H9 (cell line): Measurements from ENCODE around the gene SLC25A42. TPM values are rescaled to one million over a fixed set of nuclear protein-coding genes. Genes with fewer than 3 reads are reported as not detected.

Experiments used
- DNase-seq: peaks from one replicate; pipeline ENCODE4 v3.0.0-alpha.2; 2017
- H2AFZ ChIP-seq: one replicate; pipeline ENCODE4 v1.6.1; 2013; ENCODE audit warnings: mild to moderate bottlenecking, low read length, control low read depth, moderate library complexity
- H2AK5ac ChIP-seq: 2 replicates; pipeline ENCODE4 v1.6.1; 2013; ENCODE audit warnings: low read length, control low read depth, mixed read lengths; ENCODE audit not compliant: insufficient read length
- H2BK120ac ChIP-seq: one replicate; pipeline ENCODE4 v1.6.1; 2013; ENCODE audit warnings: low read depth, mild to moderate bottlenecking, low read length, control low read depth, inconsistent platforms; ENCODE audit not compliant: poor library complexity, severe bottlenecking
- H2BK12ac ChIP-seq: 2 replicates; pipeline ENCODE4 v1.6.1; 2013; ENCODE audit warnings: low read length, control low read depth, mixed read lengths, low read depth; ENCODE audit not compliant: insufficient read length
- H2BK15ac ChIP-seq: 2 replicates; pipeline ENCODE4 v1.6.1; 2013; ENCODE audit warnings: low read depth, low read length, control low read depth
- H2BK20ac ChIP-seq: one replicate; pipeline ENCODE4 v1.6.1; 2013; ENCODE audit warnings: low read depth, mild to moderate bottlenecking, low read length, control low read depth, inconsistent platforms; ENCODE audit not compliant: poor library complexity, severe bottlenecking
- H2BK5ac ChIP-seq: 2 replicates; pipeline ENCODE4 v1.6.1; 2013; ENCODE audit warnings: low read length, control low read depth, mixed read lengths; ENCODE audit not compliant: insufficient read length
- H3K14ac ChIP-seq: 2 replicates; pipeline ENCODE4 v1.6.1; 2013; ENCODE audit warnings: low read length, control low read depth; ENCODE audit not compliant: insufficient read depth
- H3K18ac ChIP-seq: 2 replicates; pipeline ENCODE4 v1.6.1; 2013; ENCODE audit warnings: low read depth, mild to moderate bottlenecking, mixed read lengths, low read length, control low read depth; ENCODE audit not compliant: insufficient read length
- H3K23ac ChIP-seq: 2 replicates; pipeline ENCODE4 v1.6.1; 2013; ENCODE audit warnings: low read length, control low read depth, mixed read lengths, low read depth; ENCODE audit not compliant: insufficient read length
- H3K23me2 ChIP-seq: 2 replicates; pipeline ENCODE4 v1.6.1; 2013; ENCODE audit warnings: low read depth, mild to moderate bottlenecking, mixed read lengths, low read length, control low read depth; ENCODE audit not compliant: insufficient read length, poor library complexity, severe bottlenecking
- H3K27ac ChIP-seq: 2 replicates; pipeline ENCODE4 v1.5.1; 2013; ENCODE audit warnings: low read length, control low read depth, mixed read lengths, low read depth; ENCODE audit not compliant: insufficient read length
- H3K27me3 ChIP-seq: 2 replicates; pipeline ENCODE4 v1.6.1; 2013; ENCODE audit warnings: low read length, control low read depth, inconsistent platforms; ENCODE audit not compliant: insufficient read depth
- H3K4ac ChIP-seq: 2 replicates; pipeline ENCODE4 v1.6.1; 2013; ENCODE audit warnings: low read depth, mild to moderate bottlenecking, control low read depth, inconsistent platforms, low read length, moderate library complexity
- H3K4me1 ChIP-seq: 2 replicates; pipeline ENCODE4 v1.6.1; 2013; ENCODE audit warnings: low read length, control low read depth, inconsistent platforms; ENCODE audit not compliant: insufficient read depth
- H3K4me2 ChIP-seq: 2 replicates; pipeline ENCODE4 v1.6.1; 2013; ENCODE audit warnings: low read length, control low read depth, mixed read lengths; ENCODE audit not compliant: insufficient read length, insufficient read depth
- H3K56ac ChIP-seq: 2 replicates; pipeline ENCODE4 v1.6.1; 2013; ENCODE audit warnings: low read depth, mild to moderate bottlenecking, mixed read lengths, low read length, control low read depth; ENCODE audit not compliant: insufficient read length
- H3K79me1 ChIP-seq: 2 replicates; pipeline ENCODE4 v1.6.1; 2013; ENCODE audit warnings: low read depth, mild to moderate bottlenecking, moderate library complexity, low read length, control low read depth, inconsistent platforms; ENCODE audit not compliant: insufficient read depth, poor library complexity, severe bottlenecking
- H3K79me2 ChIP-seq: 2 replicates; pipeline ENCODE4 v1.6.1; 2013; ENCODE audit warnings: low read length, control low read depth, inconsistent platforms; ENCODE audit not compliant: insufficient read depth
- H3K9ac ChIP-seq: 2 replicates; pipeline ENCODE4 v1.6.1; 2013; ENCODE audit warnings: low read length, control low read depth, mixed read lengths; ENCODE audit not compliant: insufficient read length; ENCODE audit errors: extremely low read depth
- H3K9me3 ChIP-seq: one replicate; pipeline ENCODE4 v1.6.1; 2013; ENCODE audit warnings: low read depth, low read length, inconsistent platforms; ENCODE audit not compliant: control insufficient read depth
- H3T11ph ChIP-seq: one replicate; pipeline ENCODE4 v1.6.1; 2013; ENCODE audit warnings: mild to moderate bottlenecking, low read length, control low read depth, inconsistent platforms
- H4K20me1 ChIP-seq: one replicate; pipeline ENCODE4 v1.6.1; 2013; ENCODE audit not compliant: control insufficient read depth, insufficient read length, insufficient read depth
- H4K5ac ChIP-seq: 2 replicates; pipeline ENCODE4 v1.6.1; 2013; ENCODE audit warnings: low read depth, mild to moderate bottlenecking, mixed read lengths, low read length, control low read depth; ENCODE audit not compliant: insufficient read length
- H4K8ac ChIP-seq: replicated peaks from 2 replicates; pipeline ENCODE4 v1.6.1; 2013; ENCODE audit warnings: low read length, control low read depth, mixed read lengths, low read depth; ENCODE audit not compliant: insufficient read length
- H4K91ac ChIP-seq: 2 replicates; pipeline ENCODE4 v1.6.1; 2013; ENCODE audit warnings: low read depth, mild to moderate bottlenecking, moderate library complexity, mixed read lengths, low read length, control low read depth; ENCODE audit not compliant: insufficient read length
- H3K27ac Mint-ChIP-seq, 3 experiments: 2 replicates in 2 of 3; 3 replicates in 1 of 3; pipeline ENCODE4 v1.8.0; 2020 to 2021; ENCODE audit warnings: mixed read lengths in 3 of 3, mild to moderate bottlenecking in 1 of 3, moderate library complexity in 1 of 3
- H3K27me3 Mint-ChIP-seq: 2 replicates; pipeline ENCODE4 v1.8.0; 2021; ENCODE audit warnings: low read depth, mild to moderate bottlenecking, moderate library complexity, mixed read lengths
- H3K36me3 Mint-ChIP-seq, 3 experiments: 2 replicates in 2 of 3; 3 replicates in 1 of 3; pipeline ENCODE4 v1.8.0; 2020 to 2021; ENCODE audit warnings: low read depth in 3 of 3, mixed read lengths in 3 of 3; ENCODE audit not compliant: insufficient read depth in 1 of 3
- H3K4me1 Mint-ChIP-seq, 2 experiments: 2 replicates each; pipeline ENCODE4 v1.8.0; 2020; ENCODE audit warnings: mixed read lengths in 2 of 2
- H3K4me3 Mint-ChIP-seq, 2 experiments: 2 replicates in 1 of 2; 3 replicates in 1 of 2; pipeline ENCODE4 v1.8.0; 2020 to 2021; ENCODE audit warnings: mild to moderate bottlenecking in 2 of 2, mixed read lengths in 2 of 2, moderate library complexity in 1 of 2
- H3K9me3 Mint-ChIP-seq, 2 experiments: 2 replicates in 1 of 2; 3 replicates in 1 of 2; pipeline ENCODE4 v1.8.0; 2020; ENCODE audit warnings: mild to moderate bottlenecking in 2 of 2, mixed read lengths in 2 of 2, moderate library complexity in 1 of 2
- CTCF ChIP-seq: fragments of 200-600 bp; sonication (generic); conservative IDR thresholded peaks from 3 replicates; pipeline ENCODE4 v1.8.0; 2021; ENCODE audit warnings: antibody characterized with exemption, mild to moderate bottlenecking
- WGBS: extraction: QIAGEN DNeasy Blood & Tissue Kit; methylation state at CpG from one replicate; pipeline ENCODE4 v1.1.7; 2013; ENCODE audit warnings: missing lambda C conversion rate, low lambda C conversion rate, mixed read lengths; ENCODE audit not compliant: insufficient read length; ENCODE audit errors: extremely low coverage; 5-methylcytosine and 5-hydroxymethylcytosine counted together
- total RNA-seq: library from RNA; stranded (reverse); gene quantifications from 2 replicates; pipeline ENCODE4 v1.2.1, GENCODE V29; 2021

SLC25A42 gene
- total RNA-seq, 1 experiment from 2014 or later, result 3.6 TPM

GRCh38 chr19:19095691-19096090 is 31.9 kb downstream of the SLC25A42 start:
- WGBS, result no CpG with 5 or more reads among the region's 11 CpGs
- Histone ChIP-seq H3K23ac (no peak overlapping the region), H3K9me3 (no peaks in the 10 kb centered on the region), H3T11ph (no peak overlapping the region), H3K4me2 (no peak overlapping the region), H2BK5ac (no peak overlapping the region), H3K14ac (no peak overlapping the region), H4K91ac (no peak overlapping the region), H3K79me1 (no peaks in the 10 kb centered on the region), H2BK12ac (no peak overlapping the region), H2BK15ac (no peak overlapping the region), H3K9ac (no peak overlapping the region), H3K23me2 (no peaks in the 10 kb centered on the region), H3K27me3 (no peaks in the 10 kb centered on the region; the same call in 1 of the 2 replicates), H3K79me2 (no peaks in the 10 kb centered on the region), H4K20me1 (no peaks in the 10 kb centered on the region), H2AFZ (no peak overlapping the region), H3K56ac (no peak overlapping the region), H3K4me1 (no peaks in the 10 kb centered on the region; the same call in 1 of the 2 replicates), H4K5ac (no peak overlapping the region), H2BK20ac (no peak overlapping the region), H4K8ac (no peak overlapping the region), H3K4ac (no peak overlapping the region), H3K18ac (no peak overlapping the region), H2AK5ac (no peak overlapping the region), H3K27ac (no peak overlapping the region), H2BK120ac (no peak overlapping the region)
- Mint-ChIP-seq H3K4me1 (peaks cover 8 to 13% of the 10 kb centered on the region in 2 experiments), H3K4me3 (no peak overlapping the region), H3K27ac (no peak overlapping the region), H3K36me3 (no peaks in the 10 kb centered on the region), H3K27me3 (peaks cover 29% of the 10 kb centered on the region), H3K9me3 (no peaks in the 10 kb centered on the region)
- no peak for DNase-seq
- no peak for TF ChIP-seq CTCF
